GM19395 (cell line): ENCODE measurements around the gene CA4.
"Not testable (repeated sequence)": the region's sequence is repeated elsewhere in the genome, so short reads cannot be mapped to it uniquely, and the experiment has no call there.

ENCODE experiments used
- ATAC-seq: cut with Tn5 transposase; IDR thresholded peaks from one replicate; pipeline ENCODE4 v1.9.1; 2021; ENCODE audit warnings: mild to moderate bottlenecking, moderate library complexity; ENCODE audit not compliant: unreplicated experiment

CA4 gene

DNA sequence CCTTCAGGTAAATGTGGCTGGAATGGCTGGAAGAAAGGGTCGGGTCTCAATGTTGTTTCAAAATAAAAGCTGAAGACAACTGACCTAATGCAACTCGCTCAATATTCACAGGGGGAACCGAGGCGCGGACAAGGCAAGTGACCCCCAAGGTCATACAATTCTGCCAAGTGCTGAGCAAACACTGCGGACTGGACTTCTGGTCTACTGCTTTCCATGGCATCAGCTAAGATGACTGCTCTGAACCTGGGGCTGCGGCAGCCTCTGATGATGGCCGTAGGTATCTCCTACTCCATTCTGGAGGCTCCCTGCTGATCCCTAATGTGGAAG is 21.9 kb downstream of the CA4 start:
- no peak for ATAC-seq

DNA sequence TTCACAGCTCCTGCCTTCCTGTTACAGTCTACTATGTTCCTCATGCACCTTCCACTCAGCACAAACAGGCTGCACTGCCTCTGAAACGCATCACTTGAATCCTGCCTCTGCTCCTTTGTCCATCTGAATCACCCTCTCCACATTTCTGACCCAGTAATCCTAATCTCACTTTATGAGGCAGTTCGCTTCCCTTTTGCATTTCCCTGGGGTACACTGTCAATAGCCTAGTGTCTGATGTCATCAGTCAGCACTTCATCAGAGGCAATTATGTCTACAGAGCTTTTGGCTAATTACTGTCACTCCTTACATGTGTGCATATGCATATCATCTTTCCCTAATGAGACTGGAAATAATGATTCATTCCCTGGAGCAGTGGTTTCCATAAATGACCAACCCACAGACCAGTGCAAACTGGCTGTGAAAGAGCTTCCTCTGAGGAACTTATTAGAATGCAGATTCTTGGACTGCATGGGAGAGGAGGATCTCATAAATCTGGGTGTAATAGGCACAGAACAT is 23.6 kb downstream of the CA4 start:
- no peak for ATAC-seq

DNA sequence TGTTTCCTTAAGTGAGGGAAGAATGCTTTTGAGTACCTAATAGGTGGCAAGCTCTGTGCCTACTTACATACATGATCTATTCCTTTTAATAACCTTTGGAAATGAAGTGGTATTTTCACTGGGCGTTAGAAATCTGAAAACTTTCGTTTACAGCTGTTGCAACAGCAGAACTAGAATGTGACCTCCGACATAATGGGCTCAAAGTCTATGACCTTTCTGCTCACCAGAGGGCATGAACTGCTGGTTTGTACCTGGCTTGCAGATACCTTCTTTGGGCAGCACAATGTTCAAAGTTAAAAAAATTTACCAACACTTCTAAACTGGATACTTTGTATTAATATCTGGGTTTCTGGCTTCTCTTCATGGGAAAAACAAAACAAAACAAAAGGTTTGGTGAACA is 24.3 kb downstream of the CA4 start:
- no peak for ATAC-seq

DNA sequence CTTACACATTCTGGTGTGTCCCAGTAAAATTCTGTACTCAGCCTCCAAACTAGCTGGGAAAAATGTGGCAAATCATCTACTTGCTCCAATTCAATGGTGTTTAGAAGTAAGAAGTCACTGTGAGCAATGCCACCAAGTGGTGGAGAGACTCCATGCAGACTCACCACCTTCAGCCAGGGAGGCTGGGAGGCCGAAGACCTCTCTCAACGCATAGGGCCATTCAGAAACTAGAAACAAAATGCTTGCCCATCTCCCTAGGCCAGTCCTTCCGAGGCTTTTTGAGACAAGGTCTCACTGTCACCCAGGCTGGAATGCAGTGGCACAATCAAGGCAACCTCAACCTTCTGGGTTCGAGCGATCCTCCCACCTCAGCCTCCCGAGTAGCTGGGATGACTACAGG is 25.0 kb downstream of the CA4 start:
- not testable (repeated sequence) for ATAC-seq

DNA sequence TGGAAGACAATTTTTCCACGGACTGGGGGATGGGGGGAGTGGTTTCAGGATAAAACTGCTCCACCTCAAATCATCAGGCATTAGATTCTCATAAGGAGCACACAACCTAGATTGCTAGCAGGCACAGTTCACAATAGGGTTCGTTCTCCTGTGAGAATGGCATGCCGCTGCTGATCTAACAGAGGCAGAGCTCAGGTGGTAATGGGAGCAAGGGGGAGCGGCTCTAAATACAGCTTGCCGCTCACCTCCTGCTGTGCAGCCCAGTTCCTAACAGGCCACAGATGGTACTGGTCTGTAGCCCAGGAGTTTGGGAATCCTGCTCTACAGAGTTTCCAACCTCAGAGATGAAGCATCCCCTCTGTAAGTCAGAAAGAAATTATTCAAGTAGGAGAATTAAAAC is 27.0 kb downstream of the CA4 start:
- ATAC-seq: not testable (repeated sequence)

DNA sequence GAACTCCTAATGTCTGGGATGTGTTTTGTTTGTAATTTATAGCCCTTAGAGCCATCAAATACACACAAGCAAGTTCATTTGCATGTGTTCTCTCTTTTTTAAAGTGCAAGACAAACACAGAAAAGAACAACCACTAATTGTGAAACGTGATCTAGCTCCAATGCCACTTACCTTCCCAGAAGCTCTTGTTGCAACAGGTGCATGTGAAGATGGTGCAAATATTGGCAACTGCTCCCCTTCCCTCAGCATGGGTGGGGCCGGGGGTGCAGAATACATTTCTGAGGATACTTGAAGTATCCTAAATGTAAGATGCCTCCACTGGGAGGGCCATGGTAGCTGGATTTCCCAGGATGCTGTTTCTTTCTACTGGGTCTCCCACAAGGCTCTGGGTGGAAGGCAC is 28.4 kb downstream of the CA4 start:
- not testable (repeated sequence) for ATAC-seq

DNA sequence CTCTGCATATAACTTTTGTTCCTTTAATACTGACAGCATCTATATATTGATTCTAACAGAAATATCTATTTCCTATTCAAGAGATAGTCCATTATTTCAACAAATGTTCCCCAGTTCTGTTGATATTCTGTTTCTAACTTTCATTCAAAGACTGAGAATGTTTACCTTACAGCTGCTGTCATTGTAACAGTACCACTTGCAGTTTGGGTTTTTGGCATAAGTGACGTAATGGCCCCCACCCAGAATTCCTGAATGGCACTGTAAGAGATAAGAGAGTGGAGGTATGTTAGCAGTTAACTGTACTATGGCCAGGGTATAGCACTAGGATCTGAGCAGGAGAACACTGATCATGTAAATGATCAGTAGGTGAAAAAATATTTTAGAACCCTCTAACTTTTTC is 30.6 kb downstream of the CA4 start:
- ATAC-seq: not testable (repeated sequence)

DNA sequence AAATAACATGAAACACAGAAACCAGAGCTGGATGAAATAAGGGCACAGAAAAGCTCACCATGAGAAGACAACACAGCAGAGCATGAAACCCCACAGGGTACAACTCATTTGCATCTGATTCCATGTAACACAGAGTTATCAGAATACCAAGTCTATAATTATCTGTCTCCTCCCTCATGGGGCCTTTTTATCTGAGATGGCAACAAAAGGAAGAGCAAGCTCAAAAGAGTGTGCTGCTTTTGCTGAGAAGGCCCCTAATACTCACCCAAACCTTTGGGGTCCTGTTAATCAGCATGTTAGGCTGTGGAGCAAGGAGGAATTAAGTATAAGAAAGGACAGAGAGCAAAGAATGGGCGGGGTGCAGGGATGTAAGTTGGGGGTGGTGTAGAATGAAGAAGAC is 36.6 kb downstream of the CA4 start:
- ATAC-seq: not testable (repeated sequence)

DNA sequence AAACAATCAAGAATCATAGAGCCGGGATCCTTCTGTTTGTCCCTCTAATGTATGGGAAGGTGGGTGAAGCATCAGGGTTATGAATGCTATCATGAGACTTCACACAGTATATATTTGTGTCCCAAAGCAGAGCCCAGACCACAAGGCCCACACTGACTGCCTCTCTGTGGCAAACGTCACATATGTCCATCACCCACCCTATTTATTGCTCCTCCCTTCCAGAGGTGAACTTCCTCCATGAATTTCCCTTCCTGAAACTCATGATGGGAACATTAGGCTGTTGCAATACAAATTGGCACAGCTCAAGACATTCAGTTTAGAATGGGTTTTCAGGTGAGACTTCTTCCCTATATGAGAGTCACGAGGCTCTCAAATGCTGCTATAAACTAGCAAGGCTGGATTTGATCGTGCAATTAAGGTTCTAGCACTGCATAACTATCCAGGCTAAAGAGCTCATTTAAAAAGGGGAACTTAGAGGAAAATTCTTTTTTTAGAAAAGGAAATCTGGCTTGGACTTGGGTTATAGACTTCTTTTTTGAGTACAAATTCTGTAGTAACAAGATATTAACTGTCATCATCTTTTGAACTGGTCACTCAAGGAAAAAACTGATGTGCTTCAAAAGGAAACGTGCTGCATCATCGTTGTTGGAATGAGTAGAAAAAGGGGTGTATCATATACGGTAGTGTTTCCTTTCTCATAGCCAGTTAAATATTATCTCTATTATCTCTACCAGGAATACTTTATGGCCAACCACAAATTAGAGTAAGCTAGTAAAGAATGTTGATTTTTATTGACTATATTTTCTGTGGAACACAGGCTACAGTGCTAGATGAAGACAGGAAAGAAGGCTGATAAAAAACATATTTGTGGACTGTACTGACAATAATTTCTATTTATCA is 37.3 kb downstream of the CA4 start:
- not testable (repeated sequence) for ATAC-seq

DNA sequence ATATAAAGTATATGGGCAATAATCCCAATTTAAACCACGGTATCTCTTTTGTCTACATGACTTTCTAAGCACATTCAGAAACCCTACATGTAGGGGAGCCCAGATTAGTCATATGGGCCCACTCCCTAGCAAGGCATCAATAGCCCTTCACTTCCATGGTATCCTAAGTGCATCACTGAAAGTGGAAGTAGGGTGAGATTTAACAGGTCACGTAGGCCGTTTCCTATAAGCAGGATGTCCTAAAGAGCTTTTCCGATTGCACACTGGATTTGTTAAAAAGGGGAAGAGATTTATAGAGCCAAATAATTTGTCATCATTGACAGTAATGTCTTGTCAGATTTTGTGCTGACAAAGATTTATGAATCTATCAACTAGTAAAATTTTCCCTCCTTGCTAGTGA is 39.0 kb downstream of the CA4 start:
- ATAC-seq: no peak

DNA sequence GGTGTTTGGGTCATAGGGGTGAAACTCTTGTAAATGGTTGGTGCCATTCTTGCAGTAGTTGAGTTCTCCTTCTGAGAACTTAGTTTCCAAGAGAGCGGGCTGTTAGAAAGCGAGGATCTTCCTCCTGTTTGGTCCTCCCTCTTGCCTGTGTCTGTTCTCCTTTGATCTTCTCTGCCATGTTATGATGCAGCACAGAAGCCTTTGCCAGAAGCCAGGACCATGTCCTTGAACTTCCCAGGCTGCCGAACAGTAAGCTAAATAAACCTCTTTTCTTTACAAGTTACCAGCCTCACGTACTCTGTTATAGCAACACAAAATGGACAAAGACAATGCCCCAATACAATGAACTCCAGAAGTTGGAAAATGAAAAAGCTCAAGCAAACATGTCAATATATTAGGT is 40.3 kb downstream of the CA4 start:
- not testable (repeated sequence) for ATAC-seq

DNA sequence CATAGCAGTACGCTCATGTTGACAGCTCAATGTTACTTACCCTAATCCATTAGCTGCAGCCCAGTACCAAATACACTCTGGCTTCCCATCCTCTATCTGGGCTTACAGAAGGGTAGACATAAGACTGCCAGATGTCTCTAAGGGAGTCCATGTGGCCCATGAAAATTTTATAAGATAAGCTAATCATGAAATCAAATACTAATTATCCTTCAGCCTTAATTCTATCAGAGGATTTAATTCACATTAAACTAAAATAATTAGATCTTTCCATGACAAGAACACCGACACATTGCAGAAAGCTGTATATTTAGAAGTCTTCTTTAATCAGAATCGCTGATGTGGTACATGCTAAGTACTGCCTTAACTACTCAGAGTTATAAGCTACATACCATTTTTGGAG is 43.3 kb downstream of the CA4 start:
- not testable (repeated sequence) for ATAC-seq

DNA sequence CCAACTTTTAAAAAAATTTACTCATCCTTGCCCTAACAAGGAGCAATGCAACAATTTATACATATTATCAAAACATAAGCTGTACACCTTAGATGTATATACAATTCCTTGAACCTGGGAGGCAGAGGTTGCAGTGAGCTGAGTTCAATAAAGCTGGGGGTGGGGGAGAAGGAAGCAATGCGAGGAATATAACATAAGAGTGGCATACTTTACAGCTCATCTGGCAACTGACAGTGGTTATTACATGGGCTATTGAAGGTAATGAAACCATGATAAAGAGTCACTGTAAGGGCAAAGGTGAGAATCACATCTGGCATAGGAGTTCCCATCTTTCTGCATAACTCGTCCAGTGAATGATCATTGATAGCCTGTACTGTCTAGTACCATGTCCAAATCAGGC is 43.7 kb downstream of the CA4 start:
- ATAC-seq: no peak

DNA sequence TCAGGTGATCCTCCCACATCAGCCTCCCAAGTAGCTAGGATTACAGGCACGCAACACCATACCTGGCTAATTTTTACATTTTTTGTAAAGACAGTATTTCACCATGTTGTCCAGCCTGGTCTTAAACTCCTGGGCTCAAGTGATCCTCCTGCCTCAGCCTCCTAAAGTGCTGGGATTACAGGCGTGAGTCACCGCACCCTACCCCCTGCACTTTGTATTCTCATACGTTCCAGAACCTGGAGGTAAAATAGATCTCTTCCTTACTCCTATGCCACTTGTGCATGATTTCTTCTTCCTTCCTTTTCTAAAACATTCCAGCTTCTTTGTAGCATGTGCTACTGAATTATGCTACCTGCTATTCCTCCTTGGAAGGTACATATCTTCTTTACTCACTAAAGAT is 44.4 kb downstream of the CA4 start:
- not testable (repeated sequence) for ATAC-seq

DNA sequence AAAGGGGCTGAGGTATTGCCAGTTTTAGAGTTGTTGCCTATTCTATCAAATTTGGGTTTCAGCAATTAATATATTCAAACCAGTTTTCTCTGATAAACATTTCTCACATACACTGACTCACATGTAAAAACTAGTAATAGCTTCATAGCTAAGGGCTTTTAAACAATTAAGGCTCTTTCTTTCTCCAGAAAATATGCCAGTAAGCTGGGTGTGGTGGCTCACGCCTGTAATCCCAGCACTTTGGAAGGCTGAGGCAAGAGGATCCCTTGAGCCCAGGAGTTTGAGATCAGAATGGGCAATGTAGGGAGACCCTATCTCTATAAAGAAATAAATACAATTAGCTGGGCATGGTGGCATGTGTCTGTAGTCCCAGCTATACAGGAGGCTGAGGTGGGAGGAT is 48.9 kb downstream of the CA4 start:
- ATAC-seq: not testable (repeated sequence)

DNA sequence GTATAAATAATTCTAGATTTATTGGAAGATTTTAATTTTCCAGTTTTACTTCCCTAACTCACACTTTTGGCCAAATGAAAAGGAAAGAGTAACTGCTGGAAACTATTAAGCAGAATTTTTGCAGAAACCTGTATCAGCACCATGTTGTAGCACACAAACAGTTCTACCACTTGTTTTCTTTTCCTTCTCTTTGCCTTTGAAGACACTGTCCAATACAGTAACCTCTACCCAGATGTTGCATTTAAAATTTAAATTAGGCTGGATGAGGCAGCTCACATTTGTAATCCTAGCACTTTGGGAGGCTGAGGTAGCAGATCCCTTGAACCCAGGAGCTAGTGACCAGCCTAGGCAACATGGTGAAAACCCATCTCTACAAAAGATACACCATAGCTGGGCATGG is 56.0 kb downstream of the CA4 start:
- not testable (repeated sequence) for ATAC-seq

DNA sequence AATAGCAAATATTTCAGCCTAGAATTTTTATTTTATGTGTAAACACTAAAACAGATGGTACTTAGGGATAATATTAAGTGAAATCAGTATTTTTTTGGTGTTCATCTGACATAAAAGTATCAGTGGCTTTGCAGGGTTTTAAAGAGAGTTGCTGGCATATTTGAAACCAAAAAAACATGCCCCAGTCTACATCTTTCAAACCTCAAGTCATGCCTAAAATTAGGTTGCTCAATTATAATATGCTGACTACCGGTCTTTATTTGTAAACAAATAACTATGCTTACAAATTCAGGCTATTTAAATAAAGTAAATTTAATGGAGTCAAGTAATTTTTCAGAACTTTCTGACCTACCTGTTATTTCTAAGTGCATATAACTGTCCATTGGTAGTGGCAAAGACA is 58.5 kb downstream of the CA4 start:
- ATAC-seq: not testable (repeated sequence)
